Measurements from ENCODE around the gene TRIM59.
"Not testable (repeated sequence)": the region's sequence is repeated elsewhere in the genome, so short reads cannot be mapped to it uniquely, and the experiment has no call there.

The TRIM59 gene

DNA sequence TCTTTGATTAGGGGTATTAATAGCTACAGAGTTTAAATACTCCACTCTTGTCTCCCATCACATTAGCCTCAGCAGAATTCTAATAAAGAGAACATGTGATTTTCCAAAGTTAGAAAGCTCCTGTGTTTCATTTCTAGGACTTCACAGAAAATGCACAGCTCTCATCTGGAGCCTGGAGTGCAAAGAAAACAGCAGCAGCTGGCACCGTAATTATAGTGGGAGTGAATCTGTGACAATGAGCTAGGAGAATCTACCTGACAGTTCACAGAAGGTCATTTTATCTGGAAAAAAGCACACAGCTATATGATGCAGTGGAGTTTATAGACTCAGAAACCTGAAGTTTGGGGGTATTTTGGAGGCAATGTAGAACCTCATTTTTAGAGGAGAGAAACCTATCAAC, 5.4 kb upstream of the TRIM59 start:
- no peak for DNase-seq

DNA sequence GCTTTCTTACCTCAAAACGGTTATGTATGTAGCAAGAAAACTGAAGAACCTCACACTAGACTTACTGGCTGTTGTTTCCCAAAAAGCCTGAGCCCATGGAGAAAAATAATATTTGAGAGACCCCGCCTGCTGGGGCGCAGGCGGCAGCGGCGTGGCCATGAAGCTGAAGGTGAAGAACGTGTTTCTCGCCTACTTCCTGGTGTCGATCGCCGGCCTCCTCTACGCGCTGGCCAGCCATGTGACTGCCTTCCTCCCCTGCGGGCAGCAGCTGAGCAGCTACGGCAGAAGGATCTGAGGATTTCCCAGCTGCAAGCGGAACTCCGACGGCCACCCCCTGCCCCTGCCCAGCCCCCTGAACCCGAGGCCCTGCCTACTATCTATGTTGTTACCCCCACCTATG, 2.7 kb upstream of the TRIM59 start:
- not testable (repeated sequence) for DNase-seq

DNA sequence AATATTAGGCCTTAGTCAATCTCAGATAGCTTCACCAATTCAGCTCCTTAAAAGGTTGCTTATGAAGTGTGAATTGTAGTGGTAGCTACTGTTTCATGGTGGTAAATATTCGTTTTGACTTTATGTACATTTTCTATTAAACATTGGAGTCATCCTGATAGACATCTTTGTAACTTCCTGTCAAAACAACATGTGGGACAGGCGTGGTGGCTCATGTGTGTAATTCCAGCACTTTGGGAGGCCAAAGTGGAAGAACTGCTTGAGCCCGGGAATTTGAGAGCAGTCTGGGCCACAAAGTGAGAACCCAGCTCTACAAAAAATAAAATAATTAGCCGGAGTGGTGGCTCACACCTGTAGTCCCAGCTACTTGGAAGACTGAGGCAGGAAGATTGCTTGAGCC, 2.0 kb upstream of the TRIM59 start:
- DNase-seq: no peak

DNA sequence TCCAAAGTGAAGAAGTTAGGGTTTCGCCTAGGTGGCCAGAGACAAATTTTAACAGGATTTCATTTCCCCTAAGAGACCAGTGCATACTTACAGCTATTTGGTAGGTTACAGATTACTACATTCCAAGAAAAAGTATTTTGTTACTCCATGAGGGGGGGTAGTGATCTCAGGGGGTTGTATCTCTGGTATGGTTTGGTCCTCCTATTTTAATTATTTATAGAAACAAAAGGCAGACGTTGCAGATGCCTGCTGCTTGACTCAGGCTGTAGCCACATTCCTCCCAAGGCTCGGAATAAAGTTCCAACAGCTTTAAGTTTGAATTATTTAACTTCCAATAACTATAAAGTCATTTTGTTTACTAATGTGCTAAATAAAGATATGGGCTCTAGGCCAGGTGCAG, 1.3 kb upstream of the TRIM59 start:
- peak; percentile 7 for DNase-seq

DNA sequence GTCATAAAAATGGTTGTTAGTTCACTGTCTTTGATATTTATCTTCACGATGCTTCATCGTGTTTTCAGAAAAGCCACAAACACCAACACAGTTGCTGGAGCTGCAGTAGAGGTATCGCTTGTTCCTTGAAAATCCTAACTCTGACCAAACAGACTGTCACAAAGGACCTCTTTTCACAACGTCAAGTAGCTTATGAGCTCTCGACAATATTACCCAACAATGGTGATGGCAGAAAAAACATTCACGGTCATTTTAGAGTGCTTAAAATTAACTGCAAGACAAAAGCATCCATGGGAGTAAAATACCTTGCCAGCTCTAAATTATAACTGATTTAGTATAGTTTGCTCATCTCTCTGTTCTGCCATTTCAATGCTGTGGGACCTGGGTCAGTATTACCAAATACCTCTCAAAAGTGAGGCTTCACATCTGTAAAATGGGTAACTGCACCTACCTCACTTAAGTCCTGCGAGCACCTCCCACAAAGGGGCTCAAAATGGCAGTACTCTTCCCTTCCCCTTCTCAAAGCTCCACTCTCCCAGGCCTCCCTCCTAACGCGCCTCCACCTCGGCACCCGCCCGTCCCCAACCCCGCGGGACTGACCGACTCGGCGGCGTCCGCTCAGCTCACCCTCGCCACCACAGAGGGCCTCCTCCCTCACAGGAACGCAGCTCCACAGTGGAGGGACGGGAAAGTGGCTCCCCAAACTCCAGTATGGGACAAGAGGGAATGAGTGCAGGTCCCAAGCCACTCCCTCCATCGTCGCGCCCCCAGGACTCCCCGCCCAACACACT, 546 bp downstream of the TRIM59 start:
- DNase-seq: no peak

DNA sequence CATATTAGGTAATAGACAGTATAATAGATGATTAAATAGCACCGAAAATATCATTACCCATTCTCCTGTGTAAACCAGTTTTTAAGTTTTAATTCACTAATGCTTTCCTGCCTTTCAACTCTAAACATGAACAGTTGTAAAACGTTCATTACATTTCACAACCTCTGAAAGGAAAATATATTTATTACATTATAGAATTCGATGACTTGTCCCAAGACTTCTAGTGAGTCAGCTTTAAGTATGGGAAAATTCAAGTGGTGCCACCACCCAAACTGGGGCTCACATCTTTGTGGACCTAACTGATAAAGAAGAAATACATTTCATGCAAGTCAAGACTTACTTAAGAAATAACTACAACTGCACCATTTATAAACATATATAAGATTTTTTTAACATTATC, 2.0 kb downstream of the TRIM59 start:
- no peak for DNase-seq

DNA sequence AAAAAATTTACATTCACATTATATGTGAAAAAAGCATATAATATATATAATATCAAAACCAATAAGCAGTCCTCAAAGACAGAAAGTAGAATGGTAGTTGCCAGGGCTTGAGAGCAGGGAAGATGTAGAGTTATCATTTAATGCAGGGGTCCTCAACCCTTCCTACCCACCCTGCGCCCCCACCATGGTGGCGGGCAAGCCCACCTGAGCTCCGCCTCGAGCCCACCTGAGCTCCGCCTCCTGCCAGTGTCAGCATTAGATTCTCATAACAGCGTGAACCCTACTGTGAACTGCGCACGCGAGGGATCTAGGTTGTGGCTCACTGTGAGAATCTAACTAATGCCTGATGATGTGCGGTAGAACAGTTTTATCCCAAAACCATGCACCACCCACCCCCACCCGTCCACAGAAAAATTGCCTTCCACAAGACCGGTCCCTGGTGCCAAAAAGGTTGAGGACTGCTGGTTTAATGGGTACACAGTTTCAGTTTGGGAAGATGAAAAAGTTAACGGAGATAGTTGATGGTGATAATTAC, 3.0 kb downstream of the TRIM59 start:
- no peak for DNase-seq

DNA sequence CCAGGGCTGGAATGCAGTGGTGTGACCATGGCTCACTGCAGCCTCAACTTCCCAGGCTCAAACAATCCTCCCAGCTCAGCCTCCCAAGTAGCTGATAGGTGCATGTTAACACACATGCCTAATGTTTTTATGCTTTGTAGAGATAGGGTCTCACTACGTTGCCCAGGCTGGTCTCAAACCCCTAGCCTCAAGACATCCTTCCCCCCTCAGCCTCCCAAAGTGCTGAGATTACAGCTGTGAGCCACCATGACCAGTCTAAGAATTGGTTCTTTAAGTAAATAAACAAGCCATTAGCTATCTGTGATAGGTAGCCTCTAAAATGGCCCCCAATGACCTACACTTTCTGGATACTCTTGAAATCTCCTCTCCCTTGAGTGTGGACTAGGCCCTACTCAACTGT, 3.7 kb downstream of the TRIM59 start:
- DNase-seq: no peak

DNA sequence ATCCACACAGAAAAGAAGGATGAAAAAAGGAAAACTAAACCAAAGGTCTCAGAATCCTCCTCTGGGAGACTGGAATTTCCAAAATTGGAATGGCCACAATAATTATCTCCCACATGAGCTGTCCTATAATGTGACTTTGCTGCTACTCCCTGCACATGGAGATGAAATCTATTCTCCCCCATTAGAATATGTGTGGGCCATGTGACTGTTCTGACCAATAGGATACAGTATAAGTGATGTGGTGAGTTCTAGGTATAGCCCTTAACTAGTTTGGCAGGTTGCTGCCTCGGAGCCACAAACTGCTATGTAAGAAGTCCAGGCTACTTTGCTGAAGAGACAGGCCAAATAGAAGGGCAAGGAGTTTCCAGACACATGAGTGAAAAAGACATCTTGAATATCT, 5.2 kb downstream of the TRIM59 start:
- DNase-seq: no peak

DNA sequence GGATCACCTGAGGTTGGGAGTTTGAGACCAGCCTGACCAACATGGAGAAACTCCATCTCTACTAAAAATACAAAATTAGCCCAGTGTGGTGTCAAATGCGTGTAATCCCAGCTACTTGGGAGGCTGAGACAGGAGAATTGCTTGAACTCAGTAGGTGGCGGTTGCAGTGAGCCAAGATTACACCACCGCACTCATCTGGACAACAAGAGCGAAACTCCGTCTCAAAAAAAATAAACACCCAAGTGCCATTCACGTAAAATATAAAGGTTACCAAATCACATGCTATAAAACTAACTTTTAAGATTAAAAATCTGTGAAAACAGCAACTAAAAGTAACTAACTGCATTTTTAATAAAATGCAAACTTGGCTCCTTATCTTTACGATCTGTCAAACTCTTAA, 8.9 kb downstream of the TRIM59 start:
- no peak for DNase-seq

DNA sequence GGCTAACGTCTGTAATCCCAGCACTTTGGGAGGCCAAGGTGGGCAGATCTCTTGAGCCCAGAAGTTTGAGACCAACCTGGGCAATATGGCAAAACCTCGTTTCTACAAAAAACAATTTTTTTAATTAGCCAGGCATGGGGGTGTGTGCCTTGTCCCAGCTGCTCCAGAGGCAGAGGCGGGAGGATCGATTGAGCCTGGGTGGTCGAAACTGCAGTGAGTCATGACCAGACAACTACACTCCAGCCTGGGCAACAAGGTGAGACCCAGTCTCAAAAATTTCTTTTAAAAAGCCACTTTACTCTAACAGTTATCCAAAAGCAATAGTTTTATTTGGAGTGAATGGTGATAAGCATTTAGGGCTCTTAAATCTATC, 12.5 kb downstream of the TRIM59 start:
- no peak for DNase-seq

DNA sequence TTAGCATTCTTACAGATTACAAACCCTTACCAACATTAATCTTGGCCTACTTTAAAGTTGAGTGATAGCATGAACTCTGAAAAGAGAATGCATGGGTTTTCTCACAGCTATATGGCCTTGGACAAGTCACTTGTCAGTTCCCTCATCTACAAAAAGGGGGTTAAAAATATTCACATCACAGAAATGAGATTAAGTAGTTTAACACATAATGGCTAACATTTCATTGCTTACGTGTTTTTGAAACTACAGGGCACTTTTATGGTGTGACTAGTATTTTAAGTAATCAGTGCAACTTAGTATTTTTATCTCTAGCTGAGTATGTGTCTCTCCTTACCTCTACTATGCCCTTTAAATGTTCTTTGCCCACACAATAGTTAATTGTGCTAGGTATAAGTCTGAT, 13.8 kb downstream of the TRIM59 start:
- no peak for DNase-seq

DNA sequence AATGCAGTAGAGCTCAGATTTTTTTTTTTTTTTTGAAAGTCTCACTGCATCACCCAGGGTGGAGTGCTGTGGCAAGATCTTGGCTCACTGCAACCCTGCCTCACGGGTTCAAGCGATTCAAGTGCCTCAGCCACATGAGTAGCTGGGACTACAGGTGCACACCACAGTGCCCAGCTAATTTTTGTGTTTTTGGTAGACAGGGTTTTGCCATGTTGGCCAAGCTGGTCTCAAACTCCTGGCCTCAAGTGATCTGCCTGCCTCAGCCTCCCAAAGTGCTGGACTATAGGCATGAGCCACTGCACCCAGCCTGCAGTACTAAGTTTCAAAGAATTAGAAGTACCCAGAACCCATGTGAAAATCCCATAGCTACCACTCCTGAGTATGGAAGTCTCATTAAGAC, 14.5 kb downstream of the TRIM59 start:
- DNase-seq: no peak

DNA sequence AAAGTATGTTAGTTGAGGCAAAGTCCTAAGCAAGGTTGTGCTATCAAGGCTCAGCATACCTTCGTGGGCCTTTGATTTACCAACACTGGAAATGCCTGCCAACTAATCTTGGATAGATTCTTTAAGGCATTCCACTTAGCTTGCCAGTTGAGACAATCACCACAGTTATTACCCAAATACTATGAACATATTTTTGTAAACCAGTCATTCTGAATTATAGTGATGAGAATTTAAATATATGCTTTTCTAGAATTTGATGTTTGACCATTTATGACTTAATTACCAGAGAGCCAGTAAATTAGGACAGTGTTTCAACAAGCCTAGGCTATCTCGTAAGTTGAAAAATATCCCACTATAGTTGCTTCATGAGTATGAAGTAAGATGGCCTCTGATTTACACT, 15.5 kb downstream of the TRIM59 start:
- no peak for DNase-seq

DNA sequence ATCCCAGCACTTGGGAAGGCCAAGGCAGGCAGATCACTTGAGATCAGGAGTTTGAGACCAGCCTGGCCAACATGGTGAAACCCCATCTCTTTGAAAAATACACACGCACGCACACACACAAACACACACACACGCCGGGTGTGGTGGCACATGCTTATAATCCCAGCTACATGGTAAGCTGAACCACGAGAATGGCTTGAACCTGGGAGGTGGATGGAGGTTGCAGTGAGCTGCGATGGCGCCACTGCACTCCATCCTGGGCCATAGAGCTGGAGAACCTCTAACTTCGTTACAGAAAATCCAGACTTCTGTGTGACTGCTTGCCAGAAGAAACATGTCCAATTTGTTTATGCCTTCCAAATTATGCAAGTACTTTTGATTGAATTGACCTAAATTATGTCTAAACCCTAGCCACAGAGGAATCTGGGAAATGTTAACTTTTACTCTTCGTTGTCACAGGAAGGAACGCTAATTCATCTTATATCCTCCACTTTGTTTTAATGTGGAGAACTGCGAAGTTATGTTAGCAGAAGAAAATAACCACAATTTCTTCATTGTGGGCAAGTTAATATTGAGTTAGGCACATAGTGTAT, 21.7 kb downstream of the TRIM59 start:
- DNase-seq: no peak

DNA sequence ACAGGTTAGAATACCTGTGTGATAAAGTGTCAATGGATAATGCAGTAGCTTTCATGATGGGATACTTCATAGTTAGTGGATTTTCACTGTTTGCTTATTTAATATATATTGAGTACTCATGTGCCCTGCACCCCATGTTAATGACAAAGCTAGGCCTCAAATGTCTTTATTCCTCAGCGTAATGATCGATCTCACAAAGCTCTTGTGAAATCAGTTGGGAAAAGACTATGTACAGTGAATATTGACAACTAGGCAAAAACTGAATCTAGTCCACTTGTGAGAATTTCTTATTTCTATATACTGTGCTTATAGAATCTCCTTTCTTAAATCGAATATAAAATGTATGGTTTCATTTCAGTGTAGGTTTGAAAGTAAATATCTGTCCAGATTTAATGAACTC, 32.3 kb downstream of the TRIM59 start:
- no peak for DNase-seq

DNA sequence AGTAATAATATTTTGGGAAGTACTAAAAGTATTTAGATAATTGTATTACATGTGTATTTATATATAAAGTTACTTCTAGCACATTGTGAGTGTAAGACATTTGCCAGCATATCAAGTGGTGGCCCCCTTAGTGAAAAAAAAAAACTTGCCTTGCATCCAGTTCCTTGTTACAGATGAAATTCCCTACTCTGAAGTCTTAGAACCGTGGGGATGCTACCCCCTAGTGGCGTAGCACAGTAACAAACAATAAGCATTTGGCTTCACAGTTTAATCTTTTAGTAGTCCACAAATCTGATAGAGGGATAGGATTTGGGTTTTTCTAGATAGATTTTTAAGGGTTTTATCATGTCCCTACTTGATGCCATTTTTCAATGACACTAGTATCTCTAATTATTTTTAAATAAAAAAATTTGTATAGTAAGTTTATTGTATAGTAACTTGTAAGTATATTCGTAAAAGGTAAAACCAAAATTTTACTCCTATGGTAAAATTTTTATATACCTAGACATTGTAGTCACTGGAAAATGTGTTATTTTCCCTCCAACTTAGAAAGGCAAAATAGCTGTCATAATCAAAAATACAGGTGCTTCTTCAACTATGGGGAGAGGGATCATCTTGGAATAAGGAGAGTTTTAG, 35.9 kb downstream of the TRIM59 start:
- DNase-seq: no peak

DNA sequence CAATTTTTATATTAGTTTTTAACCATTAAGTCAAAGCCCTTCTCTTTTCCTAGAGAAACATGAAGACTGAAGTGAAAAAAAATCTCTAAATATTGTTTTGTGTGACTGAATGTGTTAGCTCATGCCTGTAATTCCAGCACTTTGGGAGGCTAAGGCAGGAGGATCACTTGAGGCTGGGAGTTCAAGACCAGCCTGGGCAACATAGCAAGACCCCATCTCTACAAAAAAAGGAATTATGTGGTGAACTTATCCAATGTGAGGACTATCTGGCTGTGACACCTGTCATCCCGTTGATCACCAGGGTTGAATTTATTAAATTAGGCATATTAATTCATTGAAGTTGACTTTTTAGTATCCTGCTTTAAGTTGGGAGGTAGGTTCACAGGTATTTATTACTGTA, 37.1 kb downstream of the TRIM59 start:
- DNase-seq: no peak

DNA sequence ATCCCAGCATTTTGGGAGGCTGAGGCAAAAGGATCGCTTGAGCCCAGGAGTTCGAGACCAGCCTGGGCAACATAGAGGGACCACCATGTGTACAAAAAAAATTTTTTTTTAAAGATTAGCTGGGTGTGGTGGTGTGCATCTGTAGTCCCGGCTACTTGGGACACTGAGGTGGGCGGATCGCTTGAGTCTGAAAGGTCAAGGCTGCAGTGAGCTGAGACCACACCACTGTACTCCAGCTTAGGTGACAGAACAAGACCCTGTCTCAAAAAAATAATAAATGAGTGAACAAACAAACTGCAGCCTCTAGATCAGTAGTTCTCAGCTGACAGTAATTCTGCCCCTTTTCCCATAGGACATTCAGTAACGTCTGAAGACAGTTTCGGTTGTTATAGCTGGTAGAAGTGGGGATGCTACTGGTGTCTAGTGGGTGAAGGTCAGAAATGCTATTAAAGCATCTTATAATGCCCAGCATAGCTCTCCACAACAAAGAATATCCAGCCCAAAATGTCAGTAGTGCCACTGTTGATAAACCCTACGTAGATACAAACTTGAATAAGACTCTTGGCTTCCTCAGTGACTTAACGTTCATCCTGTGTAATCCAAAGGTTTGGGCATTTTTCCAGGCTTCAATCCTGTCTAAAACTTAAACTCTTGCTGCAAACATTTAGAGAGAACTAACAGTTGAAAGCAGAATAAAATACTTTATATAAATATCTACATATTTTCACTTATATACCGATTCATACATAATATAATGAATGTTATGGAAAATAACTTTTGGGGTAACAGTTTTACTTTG, 39.6 kb downstream of the TRIM59 start:
- no peak for DNase-seq

DNA sequence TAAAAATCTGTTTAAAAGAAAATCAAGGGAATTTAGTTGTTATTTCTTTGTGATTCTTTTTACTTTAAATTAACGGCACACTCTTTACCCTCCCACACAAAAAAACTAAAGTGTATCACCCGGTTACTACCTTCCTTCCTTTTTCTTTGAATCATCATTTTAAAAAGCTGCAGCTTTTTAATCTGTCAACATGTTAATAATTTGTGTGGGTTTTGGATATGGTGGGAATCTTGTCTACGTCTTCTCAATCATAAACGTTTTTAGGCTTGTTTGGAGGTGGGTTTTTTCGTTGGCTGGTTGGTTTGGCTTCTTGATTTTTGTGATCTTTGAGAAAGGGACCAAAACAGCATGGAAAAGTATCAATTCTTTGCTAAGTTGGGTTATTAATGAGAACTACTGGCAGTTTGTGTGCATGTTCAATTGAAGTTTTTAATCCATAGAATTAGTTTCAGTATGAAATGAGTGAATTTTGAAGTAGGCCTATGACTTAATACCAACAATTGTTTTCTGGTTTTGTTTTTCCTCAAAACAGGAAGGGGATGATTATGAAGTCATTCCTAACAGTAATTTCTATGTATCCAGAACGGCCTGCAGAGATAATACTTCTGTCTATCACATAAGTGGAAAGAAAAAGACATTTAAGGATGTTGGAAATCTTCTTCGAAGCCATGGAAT, 45.7 kb downstream of the TRIM59 start:
- no peak for DNase-seq

DNA sequence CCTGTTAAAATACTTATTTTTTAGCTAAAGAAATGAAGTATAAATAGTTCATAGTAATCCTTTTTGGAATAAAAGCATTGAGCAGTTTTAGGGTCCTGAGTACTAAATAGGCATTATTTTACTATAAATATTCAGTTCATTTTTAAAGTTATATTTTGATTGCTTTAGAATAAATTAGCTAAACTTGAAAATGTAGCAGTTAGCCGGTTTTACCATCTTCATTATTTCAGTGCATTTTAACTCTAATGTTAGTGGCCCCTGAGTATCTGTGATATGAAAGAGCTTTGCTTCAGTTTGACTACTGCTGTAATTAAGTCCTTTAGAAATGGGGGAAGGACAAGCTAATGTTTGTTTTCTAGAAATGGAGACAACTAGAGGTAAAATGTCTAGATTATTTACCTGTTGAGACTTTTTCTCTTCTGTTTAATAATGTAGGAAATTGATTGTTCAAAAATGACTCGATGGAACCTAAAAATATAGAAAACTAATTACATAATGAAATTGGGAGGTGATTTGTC, 46.5 kb downstream of the TRIM59 start:
- DNase-seq: no peak

DNA sequence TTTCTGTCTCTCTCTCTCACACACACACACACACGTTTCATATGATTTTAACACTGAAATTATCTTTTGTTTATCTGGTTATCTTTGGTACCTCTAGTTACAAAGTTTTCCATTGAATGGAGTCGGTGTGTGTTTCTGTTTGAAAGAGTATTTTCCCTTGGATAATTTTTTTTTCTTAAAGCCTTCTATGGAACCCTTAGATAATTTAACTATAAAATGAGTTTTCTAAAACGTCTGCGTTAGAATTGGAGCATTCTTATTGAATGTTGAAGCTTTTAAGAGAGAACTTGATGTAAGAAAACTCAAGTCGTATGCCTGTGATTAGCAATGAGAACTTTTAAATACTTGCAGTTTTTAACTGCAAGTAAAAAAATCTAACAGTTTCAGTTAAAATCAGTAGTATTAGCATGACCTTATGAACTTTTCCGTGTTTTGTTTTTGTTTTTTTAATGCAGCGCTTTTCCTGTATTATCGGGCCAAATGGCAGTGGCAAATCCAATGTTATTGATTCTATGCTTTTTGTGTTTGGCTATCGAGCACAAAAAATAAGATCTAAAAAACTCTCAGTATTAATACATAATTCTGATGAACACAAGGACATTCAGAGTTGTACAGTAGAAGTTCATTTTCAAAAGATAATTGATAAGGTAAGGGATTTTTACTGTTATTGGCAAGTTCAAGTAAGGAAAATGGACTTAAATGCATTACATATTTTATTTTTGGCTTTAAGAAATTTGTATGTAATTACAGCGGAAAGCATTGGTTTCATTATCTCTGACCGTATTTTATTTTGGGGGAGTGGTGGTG, 47.2 kb downstream of the TRIM59 start:
- no peak for DNase-seq

Measured in GOT3 (cell line).